ENCODE results near the gene MED27.
"Not testable (repeated sequence)": the region's sequence is repeated elsewhere in the genome, so short reads cannot be mapped to it uniquely, and the experiment has no call there.

Gene MED27

DNA sequence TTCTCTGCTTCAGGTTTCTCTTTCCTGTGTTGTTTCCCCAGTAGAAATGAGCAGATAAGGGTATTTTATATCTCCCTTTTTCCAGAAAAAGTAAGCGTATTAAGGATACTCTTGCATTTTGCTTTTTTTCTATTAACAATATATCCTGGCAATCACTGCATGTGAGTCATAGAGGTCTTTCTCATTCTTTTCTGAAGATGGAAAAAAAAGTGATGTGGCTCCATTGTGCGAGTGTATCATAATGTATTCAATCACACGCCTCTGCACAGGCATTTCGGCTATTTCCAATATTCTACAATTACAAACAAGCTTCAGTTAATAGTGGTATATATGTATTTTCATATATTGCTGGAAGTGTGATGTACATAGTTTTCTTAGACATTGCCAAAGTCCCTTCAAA, 155.9 kb downstream of the MED27 start:
- H3K27me3 Mint-ChIP-seq (ENCODE audit: low read depth, poor library complexity), result no peaks in the 10 kb centered on the region
- no peak for TF ChIP-seq CTCF (IDR thresholded peaks at IDR 0.05)
- peaks cover 20% of the 10 kb centered on the region for H3K36me3 Mint-ChIP-seq (ENCODE audit: low read depth)
- peaks cover 12% of the 10 kb centered on the region for H3K4me1 Mint-ChIP-seq
- H3K9me3 Mint-ChIP-seq, result no peaks in the 10 kb centered on the region
- H3K4me3 Mint-ChIP-seq, result no peak overlapping the region
- DNase-seq, result no peak
- no peak overlapping the region for H3K27ac Mint-ChIP-seq

DNA sequence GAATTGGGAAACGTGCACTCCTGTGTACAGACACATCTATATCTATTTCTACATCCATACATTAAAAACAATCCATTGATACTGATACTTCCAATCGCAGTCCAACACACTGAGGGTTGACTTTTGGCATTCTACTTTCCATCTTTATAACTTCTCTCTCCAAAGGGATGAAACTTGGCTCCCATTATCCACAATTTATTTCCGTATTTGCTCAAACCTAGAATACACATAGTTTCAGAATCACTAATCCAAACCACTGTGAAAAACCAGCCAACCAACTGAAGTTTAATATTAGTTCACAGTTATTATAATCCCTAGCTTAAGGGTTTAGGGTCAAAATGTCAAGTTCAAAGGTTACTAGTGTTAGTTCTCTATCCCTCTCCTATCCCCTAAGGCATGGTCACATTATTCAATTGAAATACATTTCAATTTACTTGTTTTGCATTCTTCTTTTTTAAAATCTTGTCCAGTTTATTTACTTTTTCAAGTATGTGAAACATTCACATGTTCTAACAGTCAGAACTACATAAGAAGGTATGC, 156.5 kb downstream of the MED27 start:
- H3K36me3 Mint-ChIP-seq (ENCODE audit: low read depth), result peaks cover 20% of the 10 kb centered on the region
- TF ChIP-seq CTCF (IDR thresholded peaks at IDR 0.05), result no peak
- DNase-seq, result no peak
- H3K4me1 Mint-ChIP-seq, result peaks cover 10% of the 10 kb centered on the region
- no peak overlapping the region for H3K4me3 Mint-ChIP-seq
- no peaks in the 10 kb centered on the region for H3K9me3 Mint-ChIP-seq
- H3K27ac Mint-ChIP-seq, result no peak overlapping the region
- H3K27me3 Mint-ChIP-seq (ENCODE audit: low read depth, poor library complexity), result no peaks in the 10 kb centered on the region

- not testable (repeated sequence) for H3K4me3 Mint-ChIP-seq; H3K27me3 Mint-ChIP-seq (ENCODE audit: low read depth, poor library complexity); H3K9me3 Mint-ChIP-seq; H3K4me1 Mint-ChIP-seq; H3K27ac Mint-ChIP-seq; DNase-seq
- peaks cover 20% of the 10 kb centered on the region for H3K36me3 Mint-ChIP-seq (ENCODE audit: low read depth)
These were observed 158.0 kb downstream of the MED27 start for GRCh38 chr9:131921635-131922034.

GRCh38 chr9:131919216-131919615, 160.5 kb downstream of the MED27 start:
- Mint-ChIP-seq H3K27me3 (ENCODE audit: low read depth, poor library complexity) (no peaks in the 10 kb centered on the region), H3K27ac (peak overlapping the region; percentile 33), H3K9me3 (no peaks in the 10 kb centered on the region), H3K36me3 (ENCODE audit: low read depth) (peaks cover 20% of the 10 kb centered on the region), H3K4me1 (peaks cover 6% of the 10 kb centered on the region), H3K4me3 (no peak overlapping the region)
- TF ChIP-seq CTCF (IDR thresholded peaks at IDR 0.05), result no peak
- no peak for DNase-seq

GRCh38 chr9:131918481-131918880, 161.2 kb downstream of the MED27 start:
- Mint-ChIP-seq H3K4me3 (no peak overlapping the region), H3K27ac (no peak overlapping the region), H3K9me3 (no peaks in the 10 kb centered on the region), H3K4me1 (peaks cover 6% of the 10 kb centered on the region), H3K36me3 (ENCODE audit: low read depth) (peaks cover 17% of the 10 kb centered on the region), H3K27me3 (ENCODE audit: low read depth, poor library complexity) (no peaks in the 10 kb centered on the region)
- no peak for DNase-seq
- no peak for TF ChIP-seq CTCF (IDR thresholded peaks at IDR 0.05)

- no peak for DNase-seq
- no peak overlapping the region for H3K27ac Mint-ChIP-seq
- H3K4me3 Mint-ChIP-seq, result no peak overlapping the region
- TF ChIP-seq CTCF (IDR thresholded peaks at IDR 0.05), result no peak
- peaks cover 10% of the 10 kb centered on the region for H3K36me3 Mint-ChIP-seq (ENCODE audit: low read depth)
- H3K9me3 Mint-ChIP-seq, result no peaks in the 10 kb centered on the region
- H3K4me1 Mint-ChIP-seq, result peaks cover 6% of the 10 kb centered on the region
- peaks cover 4% of the 10 kb centered on the region for H3K27me3 Mint-ChIP-seq (ENCODE audit: low read depth, poor library complexity)
These were observed 162.7 kb downstream of the MED27 start for GRCh38 chr9:131917009-131917408.
